ENCODE results near the gene CASK.
"Not testable (repeated sequence)": the region's sequence is repeated elsewhere in the genome, so short reads cannot be mapped to it uniquely, and the experiment has no call there.

The CASK gene

DNA sequence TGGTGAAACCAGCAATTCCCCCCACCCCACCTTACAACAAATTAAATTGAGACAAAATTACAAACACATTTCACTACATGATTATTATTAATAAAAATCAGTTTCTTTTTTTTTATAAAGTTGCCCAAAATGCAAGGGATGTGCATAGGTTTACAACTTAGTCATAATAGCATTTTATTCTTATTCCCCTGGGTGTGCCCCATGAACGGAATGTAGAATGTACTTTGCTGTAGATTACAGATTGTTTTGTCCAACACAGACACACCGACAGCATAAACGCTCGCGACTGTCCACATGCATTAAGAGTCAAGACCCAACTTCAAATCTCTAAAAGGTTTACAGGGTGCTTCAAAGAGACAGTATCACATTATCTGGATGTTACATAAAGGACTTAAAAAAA, 403.9 kb downstream of the CASK start:
- TF ChIP-seq, protein P1, sequence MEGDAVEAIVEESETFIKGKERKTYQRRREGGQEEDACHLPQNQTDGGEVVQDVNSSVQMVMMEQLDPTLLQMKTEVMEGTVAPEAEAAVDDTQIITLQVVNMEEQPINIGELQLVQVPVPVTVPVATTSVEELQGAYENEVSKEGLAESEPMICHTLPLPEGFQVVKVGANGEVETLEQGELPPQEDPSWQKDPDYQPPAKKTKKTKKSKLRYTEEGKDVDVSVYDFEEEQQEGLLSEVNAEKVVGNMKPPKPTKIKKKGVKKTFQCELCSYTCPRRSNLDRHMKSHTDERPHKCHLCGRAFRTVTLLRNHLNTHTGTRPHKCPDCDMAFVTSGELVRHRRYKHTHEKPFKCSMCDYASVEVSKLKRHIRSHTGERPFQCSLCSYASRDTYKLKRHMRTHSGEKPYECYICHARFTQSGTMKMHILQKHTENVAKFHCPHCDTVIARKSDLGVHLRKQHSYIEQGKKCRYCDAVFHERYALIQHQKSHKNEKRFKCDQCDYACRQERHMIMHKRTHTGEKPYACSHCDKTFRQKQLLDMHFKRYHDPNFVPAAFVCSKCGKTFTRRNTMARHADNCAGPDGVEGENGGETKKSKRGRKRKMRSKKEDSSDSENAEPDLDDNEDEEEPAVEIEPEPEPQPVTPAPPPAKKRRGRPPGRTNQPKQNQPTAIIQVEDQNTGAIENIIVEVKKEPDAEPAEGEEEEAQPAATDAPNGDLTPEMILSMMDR (IDR thresholded peaks at IDR 0.05; ENCODE audit: borderline replicate concordance, insufficient read depth, low read depth, low read length) = no peak
- no peak overlapping the region for H3K4me3 ChIP-seq (ENCODE audit: low read depth, low read length)

DNA sequence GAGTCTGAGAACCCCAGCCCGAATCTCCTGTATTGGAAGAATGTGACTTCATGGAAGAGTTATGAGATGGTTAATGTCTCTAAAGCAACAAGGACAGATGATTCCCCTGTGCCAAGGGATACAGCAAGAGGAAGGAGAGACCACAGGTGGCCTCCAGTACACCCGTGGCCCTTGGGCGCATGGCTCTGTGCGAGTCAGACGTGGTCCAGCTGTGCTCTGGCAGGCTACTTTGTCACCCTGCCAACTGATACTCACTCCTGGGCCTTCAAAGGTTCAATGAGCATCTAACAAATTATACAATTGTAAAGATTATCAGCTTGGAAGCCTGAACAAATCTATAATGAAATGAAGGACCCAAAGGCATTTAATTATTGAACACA, 404.5 kb downstream of the CASK start:
- H3K4me3 ChIP-seq (ENCODE audit: low read depth, low read length) = no peak overlapping the region
- TF ChIP-seq, protein P1 (IDR thresholded peaks at IDR 0.05; ENCODE audit: borderline replicate concordance, insufficient read depth, low read depth, low read length) = no peak

DNA sequence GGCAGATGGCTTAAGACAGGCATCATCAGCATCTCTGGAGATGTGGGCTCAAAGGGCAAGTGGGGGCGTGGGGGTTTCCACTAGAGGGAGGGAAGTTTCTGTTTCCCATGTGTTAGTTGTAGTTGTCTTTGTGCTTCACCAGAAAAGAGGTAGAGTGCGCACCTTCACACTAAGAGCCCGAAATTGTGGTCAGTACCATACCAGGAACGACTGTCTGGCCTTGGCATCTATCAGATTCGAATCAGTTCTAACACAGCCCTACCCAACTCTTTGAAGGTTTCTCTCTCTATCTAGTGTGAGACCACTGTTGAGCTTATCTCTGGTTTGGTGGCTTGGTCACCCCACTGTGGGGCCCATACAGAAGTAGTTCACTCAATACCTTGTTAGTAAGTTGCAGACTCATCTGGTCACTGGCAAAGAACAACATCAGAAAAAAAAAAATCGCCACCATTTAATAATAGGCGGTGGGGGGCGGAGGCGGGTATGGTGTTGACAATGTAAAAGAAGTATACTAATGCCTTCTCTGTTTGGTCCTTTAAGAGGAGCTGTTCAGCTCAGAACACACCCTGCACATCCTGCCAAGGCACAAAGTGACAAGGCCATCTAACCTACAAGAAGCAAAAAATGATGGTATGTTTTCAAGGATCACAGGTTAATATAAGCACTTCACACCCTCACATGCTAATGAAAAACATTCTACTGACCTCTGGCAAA, 405.1 kb downstream of the CASK start:
- TF ChIP-seq, protein P1 (IDR thresholded peaks at IDR 0.05; ENCODE audit: borderline replicate concordance, insufficient read depth, low read depth, low read length) = no peak

DNA sequence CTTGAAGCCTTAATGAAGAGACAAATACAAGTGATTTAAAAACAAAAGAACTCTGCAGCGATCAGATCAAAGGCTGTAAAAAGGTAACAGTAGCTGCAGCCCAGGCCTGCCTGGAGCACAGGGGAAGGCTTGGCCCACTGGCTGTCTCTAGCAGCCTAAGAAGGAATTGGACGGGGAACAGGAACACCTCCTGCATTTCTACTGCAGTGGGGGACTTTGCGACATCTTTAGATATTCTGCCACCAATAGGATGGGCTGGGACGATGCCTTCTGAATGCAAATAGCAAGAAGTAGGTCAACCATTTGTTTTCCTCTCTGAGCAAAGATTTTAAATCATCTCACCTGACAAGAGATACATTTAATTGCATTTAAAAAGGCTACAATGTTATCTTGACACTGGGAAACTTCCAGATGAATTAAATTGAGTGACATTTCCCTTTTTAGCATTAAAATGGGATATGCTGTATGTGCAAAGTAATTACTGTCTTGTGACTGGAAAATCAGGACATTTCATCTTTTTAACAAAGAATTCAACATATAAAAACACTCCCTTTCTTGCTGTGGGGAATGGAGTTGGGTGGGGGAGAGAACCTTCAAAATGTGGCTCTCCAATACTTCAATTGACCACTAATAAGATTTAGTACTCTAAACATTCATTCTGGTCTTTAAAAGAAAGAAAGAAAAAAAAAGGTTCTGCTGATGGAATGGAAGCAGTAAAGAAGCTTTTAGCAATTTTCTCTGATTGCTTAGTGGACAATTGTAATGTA, 406.2 kb downstream of the CASK start:
- TF ChIP-seq, protein P1 (IDR thresholded peaks at IDR 0.05; ENCODE audit: borderline replicate concordance, insufficient read depth, low read depth, low read length) = no peak
- H3K4me3 ChIP-seq (ENCODE audit: low read depth, low read length) = no peak overlapping the region

More for the DNA sequence above, 405.1 kb downstream of the CASK start:
- no peak overlapping the region for H3K4me3 ChIP-seq (ENCODE audit: low read depth, low read length)

DNA sequence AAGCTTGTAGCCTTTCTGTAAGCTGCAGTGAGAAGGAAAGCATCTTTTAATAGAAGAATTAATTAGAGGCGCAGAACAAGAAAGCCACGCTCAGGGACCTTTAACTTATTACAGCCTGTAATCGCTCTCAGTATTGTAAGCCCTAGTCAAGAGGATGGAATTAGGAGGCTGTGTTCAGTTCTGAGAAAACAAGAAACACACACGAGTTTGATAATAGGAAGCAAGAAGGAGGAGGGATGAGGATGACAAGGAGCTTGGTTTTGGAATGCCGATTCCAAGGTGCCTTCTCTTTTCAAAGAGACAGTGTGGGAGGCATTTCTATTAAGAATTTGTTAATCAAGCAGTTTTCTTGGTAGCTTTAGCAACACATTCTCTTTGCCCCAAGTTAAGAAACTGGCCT, 406.9 kb downstream of the CASK start:
- H3K4me3 ChIP-seq (ENCODE audit: low read depth, low read length) = no peak overlapping the region
- TF ChIP-seq, protein P1 (IDR thresholded peaks at IDR 0.05; ENCODE audit: borderline replicate concordance, insufficient read depth, low read depth, low read length) = no peak

DNA sequence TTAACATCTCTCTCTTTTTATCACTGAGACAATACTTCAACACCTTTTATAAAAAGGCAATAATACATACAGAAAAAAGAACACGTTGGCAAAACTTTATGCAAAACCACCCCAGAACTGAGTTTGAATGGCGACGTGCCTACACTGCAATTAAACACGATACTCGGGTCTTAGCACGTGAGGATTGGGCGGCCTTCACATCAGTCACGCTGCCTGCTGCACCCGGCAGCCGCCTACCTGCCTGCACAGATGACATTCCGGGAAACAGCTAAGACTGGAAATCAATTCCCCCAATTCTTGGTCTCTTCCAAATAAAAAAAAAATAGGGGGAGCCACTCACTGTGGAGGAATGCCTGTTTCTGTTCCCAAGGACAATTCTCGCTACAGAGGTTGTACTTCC, 408.0 kb downstream of the CASK start:
- TF ChIP-seq, protein P1 (IDR thresholded peaks at IDR 0.05; ENCODE audit: borderline replicate concordance, insufficient read depth, low read depth, low read length) = no peak

DNA sequence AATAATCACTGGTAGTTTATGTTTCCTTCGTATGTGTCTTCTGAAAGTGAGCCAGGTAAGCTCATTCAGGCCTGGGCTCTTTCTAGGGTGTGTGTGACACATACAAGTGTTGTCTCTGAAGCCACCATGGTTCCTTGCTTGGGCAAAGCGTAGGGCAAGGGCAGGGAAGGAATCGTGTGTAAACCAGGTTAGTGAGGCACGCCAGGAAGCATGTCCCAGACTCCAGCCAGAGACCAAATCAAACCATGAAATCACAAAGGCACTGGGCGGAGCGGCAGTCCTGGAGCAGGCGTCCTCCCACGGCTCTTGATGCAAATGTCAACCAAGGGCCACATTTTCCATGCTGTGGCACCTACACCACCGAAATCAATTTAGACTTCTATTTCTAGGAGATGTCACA, 409.2 kb downstream of the CASK start:
- H3K4me3 ChIP-seq (ENCODE audit: low read depth, low read length) = no peak overlapping the region
- TF ChIP-seq, protein P1 (IDR thresholded peaks at IDR 0.05; ENCODE audit: borderline replicate concordance, insufficient read depth, low read depth, low read length) = no peak

More for the DNA sequence above, 408.0 kb downstream of the CASK start:
- H3K4me3 ChIP-seq (ENCODE audit: low read depth, low read length) = no peak overlapping the region

DNA sequence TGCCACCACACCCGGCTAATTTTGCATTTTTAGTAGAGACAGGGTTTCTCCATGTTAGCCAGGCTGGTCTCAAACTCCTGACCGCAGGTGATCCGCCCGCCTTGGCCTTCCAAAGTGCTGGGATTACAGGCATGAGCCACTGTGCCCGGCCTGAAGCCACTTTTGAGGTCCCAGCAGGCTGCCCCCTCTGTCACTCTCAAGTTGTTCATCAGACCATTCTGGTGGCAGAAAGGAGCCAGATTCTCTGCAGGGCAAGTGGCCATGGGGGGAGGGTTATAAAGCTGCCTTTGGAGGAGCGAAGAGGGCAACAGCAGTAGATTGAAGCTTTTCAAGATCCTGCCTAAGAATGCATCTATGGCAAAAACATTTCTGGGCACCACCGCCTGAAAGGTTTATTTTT, 410.5 kb downstream of the CASK start:
- H3K4me3 ChIP-seq (ENCODE audit: low read depth, low read length) = not testable (repeated sequence)

Measured in GM12875 (cell line).